CD4-positive, alpha-beta T cell treated with Interleukin-17A for 4 hours (primary cell): ENCODE measurements around the gene TJP3.

ENCODE experiments used
- DNase-seq: peaks from one replicate; pipeline ENCODE4 v3.0.0-alpha.2; 2020; ENCODE audit warnings: mixed read lengths

TJP3 gene

GRCh38 chr19:3770136-3770999 lies 62.2 kb downstream of the TJP3 start:
- no peak for DNase-seq

DNA sequence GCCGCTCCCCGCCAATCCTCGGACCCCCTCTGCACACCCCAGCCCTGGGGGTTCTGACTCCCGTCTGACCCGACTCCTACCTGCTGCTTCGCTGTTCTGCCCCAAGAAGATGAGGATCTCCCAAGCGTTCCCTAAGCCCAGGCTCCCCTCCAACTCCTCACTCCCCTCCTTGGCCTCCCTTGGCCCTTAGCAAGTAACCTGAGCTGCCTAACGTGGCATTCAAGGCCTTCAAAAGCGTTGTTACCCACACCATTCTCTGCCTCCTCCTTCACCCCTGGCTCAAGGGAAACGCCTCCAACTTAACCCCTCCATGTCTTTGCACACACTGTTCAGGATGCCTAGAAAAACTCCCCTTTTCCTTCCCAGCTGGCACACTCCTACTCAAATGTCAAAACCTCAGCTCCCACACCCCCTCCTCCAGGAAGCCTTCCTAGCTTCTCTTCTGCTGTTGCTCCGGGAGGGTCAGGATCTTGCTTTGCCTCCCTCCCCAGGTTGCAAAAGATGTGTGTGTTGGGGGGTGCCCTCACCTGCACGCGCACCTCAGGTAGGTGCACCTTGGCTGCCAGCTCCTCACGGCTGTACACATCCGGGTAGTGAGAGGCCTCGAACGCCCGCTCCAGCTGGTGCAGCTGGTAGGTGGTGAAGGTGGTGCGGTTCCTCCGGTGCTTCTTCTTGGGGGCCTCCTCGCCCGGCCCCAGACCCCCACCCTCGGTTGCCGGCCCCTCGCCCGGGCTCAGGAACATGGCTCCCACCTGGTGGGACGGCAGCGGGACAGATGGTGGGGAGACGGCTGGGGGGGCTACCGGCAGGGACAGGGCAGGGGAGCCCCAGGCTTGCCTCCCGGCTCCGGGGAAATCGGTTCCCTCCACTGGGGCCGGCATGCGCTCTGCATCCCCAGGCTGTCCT lies 63.1 kb downstream of the TJP3 start:
- DNase-seq, result no peak

GRCh38 chr19:3771906-3772455 lies 63.8 kb downstream of the TJP3 start, which contains the start of gene RAX2:
TSS of gene RAX2 (minus strand) at chr19:3772228. CDS start at chr19:3771742, 486 bp downstream.
- no peak for DNase-seq

DNA sequence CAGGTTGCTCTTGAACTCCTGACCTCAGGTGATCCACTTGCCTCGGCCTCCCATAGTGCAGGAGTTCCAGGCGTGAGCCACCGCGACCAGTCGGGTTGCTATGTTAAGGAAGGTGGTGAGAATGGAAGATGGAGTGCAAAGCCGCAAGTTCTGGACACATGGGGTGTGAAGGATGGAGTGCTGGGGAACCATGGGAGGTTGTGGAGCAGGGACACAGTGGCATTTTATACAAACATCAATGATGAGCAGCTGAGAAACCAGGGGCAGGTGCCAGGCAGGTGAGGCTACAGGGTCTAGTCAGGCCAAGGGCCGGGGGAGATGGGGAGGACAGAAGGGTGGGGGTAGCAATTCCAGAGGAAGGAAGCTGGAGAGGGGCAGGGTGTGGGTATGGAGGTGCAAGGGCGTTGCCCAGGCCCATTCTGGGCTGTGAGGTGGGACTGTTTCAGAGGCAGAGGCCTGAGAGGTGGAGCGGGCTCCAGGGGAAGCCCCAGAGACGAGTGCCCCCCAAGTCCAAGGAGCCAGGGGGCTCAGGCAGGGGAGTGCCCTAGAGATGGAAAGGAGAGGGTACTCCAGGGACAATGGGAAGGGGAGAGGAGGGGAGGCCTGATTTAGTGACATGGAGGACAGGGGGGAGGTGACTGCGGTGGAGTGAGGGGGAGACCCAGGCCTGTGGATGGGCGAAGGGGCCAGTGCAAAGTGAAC lies 65.8 kb downstream of the TJP3 start:
- DNase-seq, result no peak

DNA sequence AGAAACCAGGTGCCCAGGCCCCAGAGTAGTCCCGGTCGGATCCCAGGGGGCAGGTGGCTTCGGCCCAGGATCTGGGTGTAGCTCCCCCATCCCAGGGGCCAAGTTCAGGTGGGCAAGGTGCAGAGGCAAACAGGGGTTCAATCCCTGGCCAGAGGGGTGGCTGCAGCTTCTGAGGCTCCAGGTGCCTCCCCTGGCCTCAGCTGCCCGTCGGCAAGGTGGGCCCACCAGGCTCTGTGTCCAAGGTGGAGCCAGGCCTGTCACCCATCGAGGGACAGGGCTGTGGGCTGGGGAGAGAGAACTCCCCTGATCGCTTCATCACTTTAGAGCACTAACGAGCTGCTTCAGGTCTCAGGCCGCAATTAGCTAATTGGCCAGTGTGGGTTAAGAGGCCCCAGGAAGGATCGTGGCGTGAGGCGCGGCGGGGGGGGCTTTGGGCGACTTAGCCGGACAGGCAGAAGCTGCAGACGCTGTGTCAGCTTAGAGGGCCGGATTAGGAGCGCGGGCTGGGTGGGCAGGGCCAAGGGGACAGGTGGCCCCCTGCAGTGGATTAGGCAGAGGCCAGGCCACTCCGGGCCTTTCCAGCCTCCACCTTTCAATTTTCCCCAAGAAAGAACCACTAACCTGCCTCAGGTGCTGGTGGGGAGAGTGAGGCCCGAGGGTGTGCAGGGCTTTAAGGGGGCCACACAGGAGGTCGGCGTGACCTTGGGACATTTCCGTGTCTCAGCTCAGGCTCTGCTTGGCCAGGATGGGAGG lies 66.6 kb downstream of the TJP3 start:
- no peak for DNase-seq

GRCh38 chr19:3775374-3775711 lies 67.2 kb downstream of the TJP3 start:
- no peak for DNase-seq

DNA sequence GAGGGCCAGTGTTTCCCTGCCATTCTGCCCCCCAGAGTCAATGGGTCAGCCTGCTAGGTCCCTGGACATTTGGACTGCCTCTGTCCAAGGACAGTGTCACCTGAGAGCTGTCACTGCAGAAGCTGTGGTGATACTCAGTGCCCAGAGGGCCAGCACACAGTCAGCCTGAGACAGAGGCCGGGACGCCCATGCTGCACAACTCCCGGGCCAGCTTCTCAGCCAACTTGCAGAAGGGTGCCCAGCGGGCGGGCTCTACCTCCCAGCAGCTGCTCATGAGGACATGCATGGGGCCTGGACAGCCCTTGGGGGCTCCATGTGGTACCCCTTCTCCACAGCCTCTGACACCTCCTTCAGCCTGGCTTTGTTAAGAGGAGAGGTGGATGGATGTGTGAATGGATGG lies 67.6 kb downstream of the TJP3 start:
- DNase-seq, result no peak

DNA sequence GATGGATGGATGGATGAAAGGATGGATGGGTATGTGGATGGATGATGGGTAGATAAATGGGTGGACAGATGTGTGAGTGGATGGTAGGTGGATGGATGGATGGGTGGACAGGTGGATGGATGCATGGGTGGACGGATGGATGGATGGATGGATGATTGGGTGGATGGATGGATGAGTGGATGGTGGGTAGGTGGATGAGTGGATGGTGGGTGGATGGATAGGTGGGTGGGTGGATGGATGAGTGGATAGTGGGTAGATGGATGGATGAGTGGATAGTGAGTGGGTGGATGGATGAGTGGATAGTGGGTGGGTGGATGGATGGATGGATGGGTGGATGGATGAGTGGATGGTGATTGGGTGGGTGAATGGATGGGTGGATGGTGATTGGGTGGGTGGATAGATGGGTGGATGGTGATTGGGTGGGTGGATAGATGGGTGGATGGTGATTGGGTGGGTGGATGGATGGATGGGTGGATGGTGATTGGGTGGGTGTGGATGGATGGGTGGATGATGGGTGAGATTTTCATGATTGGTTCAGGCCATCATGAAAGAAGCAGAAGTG lies 68.4 kb downstream of the TJP3 start:
- DNase-seq, result no peak

GRCh38 chr19:3778104-3778867 lies 70.1 kb downstream of the TJP3 start:
- no peak for DNase-seq

DNA sequence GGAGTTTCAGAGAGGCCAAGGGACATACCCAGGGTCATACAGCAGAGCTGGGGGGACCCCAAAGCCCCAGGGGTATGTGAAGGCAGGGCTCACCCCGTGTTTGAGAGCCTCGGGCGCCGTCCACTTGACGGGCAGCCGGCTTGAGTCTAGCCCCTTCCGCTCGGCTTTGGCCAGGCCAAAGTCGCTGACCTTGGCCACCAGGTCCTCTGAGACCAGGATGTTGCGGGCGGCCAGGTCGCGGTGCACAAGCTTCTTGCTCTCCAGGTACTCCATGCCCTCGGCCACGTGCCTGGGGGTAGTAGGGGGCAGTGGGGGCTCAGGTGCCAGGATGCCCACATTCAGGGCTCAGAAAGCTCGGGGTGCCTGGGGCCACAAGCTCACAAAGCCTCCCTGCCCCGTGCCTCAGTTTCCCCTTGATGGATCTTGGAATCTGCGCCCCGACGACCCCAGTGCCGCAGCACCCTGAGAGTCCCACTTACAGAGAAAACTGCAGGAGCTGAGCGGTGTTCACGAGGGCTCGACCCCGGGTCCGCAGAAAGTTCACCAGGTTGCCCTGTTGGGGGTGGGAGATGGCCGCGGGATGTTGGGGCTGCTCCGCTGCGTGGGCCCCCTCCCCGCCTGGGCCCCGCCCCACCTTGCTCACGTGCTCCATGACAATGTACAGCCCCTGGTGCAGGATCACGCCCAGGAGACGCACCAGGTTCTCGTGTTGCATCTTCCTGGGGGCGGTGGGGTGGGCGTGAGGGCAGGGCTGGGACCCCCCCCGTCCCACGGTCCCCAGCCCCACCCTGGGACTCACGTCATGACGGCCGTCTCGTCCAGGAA lies 70.9 kb downstream of the TJP3 start:
- DNase-seq, result no peak

DNA sequence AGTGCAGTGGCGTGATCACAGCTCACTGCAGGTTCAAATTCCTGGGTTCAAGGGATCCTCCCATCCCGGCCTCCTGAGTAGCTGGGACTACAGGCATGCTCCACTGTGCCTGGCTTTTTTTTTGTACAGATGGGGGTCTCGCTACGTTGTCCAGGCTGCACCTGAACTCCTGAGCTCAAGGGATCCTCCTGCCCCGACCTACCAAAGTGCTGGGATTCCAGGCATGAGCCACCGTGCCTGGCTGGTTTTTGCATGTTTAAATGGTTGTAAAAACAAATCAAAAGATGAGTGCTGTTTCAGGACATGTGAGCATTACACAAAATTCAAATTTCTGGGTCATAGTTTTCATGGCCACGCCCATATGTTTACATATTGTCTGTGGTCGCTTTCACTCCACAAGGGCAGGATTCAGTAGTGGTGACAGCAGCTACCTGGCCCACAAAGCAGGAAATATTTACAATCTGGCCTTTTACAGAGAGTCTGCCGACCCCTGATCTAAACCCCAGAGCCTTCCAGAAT lies 72.7 kb downstream of the TJP3 start:
- DNase-seq, result no peak

DNA sequence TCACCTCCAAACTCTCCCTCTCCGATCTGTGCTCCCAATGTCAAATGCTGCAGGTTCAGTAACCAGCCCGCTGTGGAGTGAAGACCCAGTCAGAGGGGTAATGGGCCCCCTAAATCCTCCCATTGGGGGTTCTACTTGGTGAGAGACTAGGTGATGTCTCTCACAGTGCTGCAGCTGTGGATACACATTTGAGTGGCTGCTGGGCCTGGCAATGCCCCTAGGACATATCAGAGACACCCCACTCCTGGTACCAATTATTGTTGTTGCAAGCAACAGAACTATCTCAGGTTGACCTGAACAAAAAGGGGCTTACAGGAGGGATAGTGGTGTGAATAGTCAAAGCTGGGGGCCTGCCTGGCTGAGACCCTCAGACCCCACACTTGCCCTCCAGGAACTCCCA lies 73.4 kb downstream of the TJP3 start:
- DNase-seq, result no peak

DNA sequence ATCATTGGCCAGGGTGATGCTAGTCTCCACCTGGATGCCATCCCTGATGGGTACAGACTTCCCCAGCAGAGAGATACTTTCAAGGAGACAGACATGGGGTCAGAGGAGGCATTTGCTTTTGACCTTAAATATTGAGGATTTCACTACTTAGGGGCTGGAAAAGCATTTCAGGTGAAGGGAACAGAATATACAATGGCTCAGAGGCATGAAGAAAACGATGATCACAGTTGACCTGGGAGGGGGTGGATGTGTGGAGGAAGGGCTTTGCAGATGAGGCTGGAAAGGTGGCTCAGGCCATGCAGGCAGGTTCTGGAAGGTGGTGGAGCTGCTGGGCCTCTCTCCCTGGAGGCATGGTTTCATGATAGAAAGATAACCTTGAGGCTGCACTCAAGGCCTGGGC lies 74.1 kb downstream of the TJP3 start:
- DNase-seq, result no peak

- DNase-seq, result no peak
Observed at GRCh38 chr19:3782903-3783302, 74.7 kb downstream of the TJP3 start.

- peak; percentile 46 for DNase-seq
Observed at GRCh38 chr19:3783660-3784584, 75.7 kb downstream of the TJP3 start.

- no peak for DNase-seq
Observed at GRCh38 chr19:3784607-3785450, 76.6 kb downstream of the TJP3 start.

DNA sequence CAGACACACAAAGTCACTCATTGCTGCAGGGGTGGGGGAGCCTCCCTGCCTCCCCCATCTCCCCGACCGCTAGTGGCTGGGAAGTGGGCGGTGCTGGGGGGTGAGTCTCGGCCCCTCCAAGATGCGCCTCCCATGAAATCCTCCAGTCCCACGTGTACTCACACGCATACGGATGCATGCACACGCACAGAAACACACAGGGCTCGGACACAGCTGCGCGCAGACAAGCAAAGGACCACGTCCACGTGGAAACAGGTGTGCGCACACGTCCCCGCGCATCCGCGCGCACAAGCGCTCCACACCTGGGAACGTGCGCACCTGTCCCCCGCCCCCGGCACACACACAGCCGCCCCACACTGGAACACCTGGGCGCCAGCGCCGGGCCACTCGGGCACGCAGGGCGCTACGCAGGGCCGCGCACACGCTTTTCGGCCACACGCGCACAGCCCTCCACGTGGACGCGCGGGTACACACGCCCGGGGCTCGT lies 77.3 kb downstream of the TJP3 start:
- peak; percentile 11 for DNase-seq
